Panc1 (cell line): Measurements from ENCODE around the gene KATNAL1. TPM values are rescaled to one million over a fixed set of nuclear protein-coding genes. Genes with fewer than 3 reads are reported as not detected.

Experiments used
- ATAC-seq: fragments of 200-7000 bp; cut with Tn5 transposase; 2 replicates; pipeline ENCODE4 v1.9.1; 2020; ENCODE audit warnings: mild to moderate bottlenecking, moderate library complexity
- BruUV-seq: library from RNA; stranded (reverse); fragments of 400-500 nt; replicated peaks from 2 replicates; lab custom pipeline; 2021; lab: Mats Ljungman, UMichigan
- CTCF ChIA-PET: fragments of 300-600 bp; sonication (Branson Sonifier 250); formaldehyde crosslinking; loops from one replicate; lab custom pipeline; 2022; ENCODE audit warnings: antibody characterized with exemption; lab: Charles Lee
- POLR2A ChIA-PET: fragments of 300-600 bp; sonication (Branson Sonifier 250); formaldehyde crosslinking; loops from one replicate; lab custom pipeline; 2022; ENCODE audit warnings: antibody characterized with exemption; lab: Charles Lee
- DNase-seq: peaks from one replicate; pipeline ENCODE4 v3.0.0-alpha.2; 2010; ENCODE audit warnings: low read depth, low spot score
- H3K27ac ChIP-seq: 2 replicates; pipeline ENCODE4 v1.5.1; 2011; ENCODE audit warnings: mild to moderate bottlenecking, low read length, inconsistent platforms
- H3K27me3 ChIP-seq: fragments of 200-500 bp; sonication (Bioruptor generic); 2 replicates; pipeline ENCODE4 v1.6.0; 2014; ENCODE audit warnings: low read length, inconsistent platforms; ENCODE audit not compliant: control insufficient read depth, insufficient read depth
- H3K36me3 ChIP-seq: fragments of 200-500 bp; sonication (Bioruptor generic); 2 replicates; pipeline ENCODE4 v1.5.1; 2014; ENCODE audit warnings: inconsistent platforms, mild to moderate bottlenecking, low read length, moderate library complexity; ENCODE audit not compliant: control insufficient read depth, insufficient read depth
- H3K4me1 ChIP-seq: 2 replicates; pipeline ENCODE4 v1.5.1; 2011; ENCODE audit warnings: inconsistent platforms, mild to moderate bottlenecking, low read length, moderate library complexity; ENCODE audit not compliant: control insufficient read depth, insufficient read depth
- H3K4me3 ChIP-seq, 2 experiments: 2 replicates each; pipeline ENCODE4 v1.5.1; 2011 to 2012; ENCODE audit warnings: low read depth in 2 of 2, low read length in 2 of 2, mild to moderate bottlenecking in 2 of 2, inconsistent platforms in 1 of 2, moderate library complexity in 1 of 2
- H3K9me3 ChIP-seq: fragments of 200-500 bp; sonication (Bioruptor generic); 2 replicates; pipeline ENCODE4 v1.5.1; 2014; ENCODE audit warnings: low read depth, mild to moderate bottlenecking, inconsistent platforms, low read length, moderate library complexity; ENCODE audit not compliant: control insufficient read depth, insufficient read depth
- POLR2AphosphoS5 ChIP-seq: IDR thresholded peaks from 2 replicates; pipeline ENCODE4 v1.6.1; 2012; ENCODE audit warnings: mild to moderate bottlenecking, low read depth, low read length, moderate library complexity
- REST ChIP-seq, 2 experiments: IDR thresholded peaks; 2 replicates each; pipeline ENCODE4 v1.6.1; 2011 to 2012; ENCODE audit warnings: low read depth in 2 of 2, control low read depth in 1 of 2, low read length in 1 of 2, mild to moderate bottlenecking in 1 of 2, moderate library complexity in 1 of 2; ENCODE audit not compliant: insufficient read depth in 1 of 2
- SIN3A ChIP-seq: IDR thresholded peaks from 2 replicates; pipeline ENCODE4 v1.6.1; 2012; ENCODE audit warnings: low read depth, mild to moderate bottlenecking, low read length, moderate library complexity, borderline replicate concordance; ENCODE audit not compliant: insufficient read depth
- TCF7L2 ChIP-seq: IDR thresholded peaks from 2 replicates; pipeline ENCODE4 v1.6.1; 2011; ENCODE audit warnings: mild to moderate bottlenecking, low read depth, low read length, inconsistent platforms
- in situ Hi-C: cut with HindIII; loops from 2 replicates; pipeline ENCODE4 v1.10.0; 2016; ENCODE audit warnings: low sequenced_read_pairs, low pct_unique_long_range_greater_than_20kb
- intact Hi-C: fragments of 100-400 bp; cut with micrococcal nuclease; formaldehyde crosslinking; loops from one replicate; pipeline ENCODE4 v1.10.0; 2022; ENCODE audit not compliant: unreplicated experiment
- total RNA-seq: library from RNA; stranded (reverse); gene quantifications from one replicate; pipeline ENCODE4 v1.2.1, GENCODE V29; 2021; ENCODE audit not compliant: unreplicated experiment
- TF ChIP-seq, protein P1 (sequence below): fragments of 450-650 bp; IDR thresholded peaks from 2 replicates; pipeline ENCODE4 v1.5.1; 2017; ENCODE audit warnings: mild to moderate bottlenecking

The KATNAL1 gene
- total RNA-seq, 1 experiment from 2014 or later: 34.3 TPM

DNA sequence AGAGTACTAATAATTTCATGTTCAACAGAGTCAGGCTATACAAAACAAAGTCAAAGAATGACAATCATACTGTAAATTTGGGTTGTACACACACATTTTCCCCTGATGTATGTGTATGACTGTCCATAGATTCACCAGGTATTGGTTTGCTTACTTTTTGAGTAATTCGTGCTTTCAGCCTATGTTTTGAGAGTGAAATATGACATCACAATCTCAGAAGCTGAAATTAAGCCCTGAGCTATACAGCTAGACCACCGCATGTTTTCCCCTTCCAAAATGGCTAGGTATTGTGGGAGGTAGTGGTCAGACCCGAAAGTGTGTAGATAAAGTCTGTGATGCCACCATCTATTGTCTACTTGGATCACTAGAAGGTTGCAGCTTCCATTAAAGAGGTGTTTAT is 102.8 kb downstream of the KATNAL1 start:
- no peak overlapping the region for H3K27ac ChIP-seq
- TF ChIP-seq SIN3A: no peak
- no peak for TF ChIP-seq POLR2AphosphoS5
- no peak for TF ChIP-seq TCF7L2
- no peak for TF ChIP-seq REST (IDR thresholded peaks at IDR 0.05; ENCODE audit: insufficient read depth in 1 of 2, low read depth in 2 of 2, low read length in 1 of 2)
- TF ChIP-seq, protein P1, sequence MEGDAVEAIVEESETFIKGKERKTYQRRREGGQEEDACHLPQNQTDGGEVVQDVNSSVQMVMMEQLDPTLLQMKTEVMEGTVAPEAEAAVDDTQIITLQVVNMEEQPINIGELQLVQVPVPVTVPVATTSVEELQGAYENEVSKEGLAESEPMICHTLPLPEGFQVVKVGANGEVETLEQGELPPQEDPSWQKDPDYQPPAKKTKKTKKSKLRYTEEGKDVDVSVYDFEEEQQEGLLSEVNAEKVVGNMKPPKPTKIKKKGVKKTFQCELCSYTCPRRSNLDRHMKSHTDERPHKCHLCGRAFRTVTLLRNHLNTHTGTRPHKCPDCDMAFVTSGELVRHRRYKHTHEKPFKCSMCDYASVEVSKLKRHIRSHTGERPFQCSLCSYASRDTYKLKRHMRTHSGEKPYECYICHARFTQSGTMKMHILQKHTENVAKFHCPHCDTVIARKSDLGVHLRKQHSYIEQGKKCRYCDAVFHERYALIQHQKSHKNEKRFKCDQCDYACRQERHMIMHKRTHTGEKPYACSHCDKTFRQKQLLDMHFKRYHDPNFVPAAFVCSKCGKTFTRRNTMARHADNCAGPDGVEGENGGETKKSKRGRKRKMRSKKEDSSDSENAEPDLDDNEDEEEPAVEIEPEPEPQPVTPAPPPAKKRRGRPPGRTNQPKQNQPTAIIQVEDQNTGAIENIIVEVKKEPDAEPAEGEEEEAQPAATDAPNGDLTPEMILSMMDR: no peak
- H3K4me3 ChIP-seq: no peak overlapping the region
- ChIA-PET POLR2A (interaction anchor here (0.6 kb wide), 1 partner anchor 217 kb away, joined by 4 read pairs; no protein-coding TSS in a partner anchor), CTCF (no interaction called here)
- no peaks in the 10 kb centered on the region for H3K9me3 ChIP-seq
- ATAC-seq: no peak
- no peak for DNase-seq
- no peaks in the 10 kb centered on the region; the same call in 1 of the 2 replicates for H3K36me3 ChIP-seq
- intact Hi-C loops: no loop called here
- no peaks in the 10 kb centered on the region for H3K27me3 ChIP-seq
- no TSS peak for BruUV-seq
- no peaks in the 10 kb centered on the region for H3K4me1 ChIP-seq
- in situ Hi-C loops: no loop called here

DNA sequence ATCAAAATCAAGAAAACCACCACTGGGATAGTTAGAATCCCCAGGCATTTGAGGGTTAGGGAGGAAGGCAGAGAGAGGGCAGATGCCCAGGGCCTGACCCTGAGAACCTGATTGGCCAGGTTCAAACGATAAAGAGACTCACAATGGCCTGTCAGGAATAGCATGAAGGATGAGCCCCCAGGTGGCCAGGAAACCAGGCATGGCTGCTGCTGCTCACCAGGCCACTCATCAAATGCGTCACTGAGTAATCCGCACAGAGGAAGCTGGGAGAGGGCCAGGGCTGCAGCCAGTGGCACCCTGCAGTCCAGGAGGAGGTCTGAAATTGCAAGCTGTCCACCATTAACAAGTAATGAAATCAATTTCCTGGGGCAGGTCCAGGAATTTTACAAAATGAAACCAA is 111.3 kb downstream of the KATNAL1 start:
- H3K4me1 ChIP-seq: no peaks in the 10 kb centered on the region
- no peaks in the 10 kb centered on the region for H3K27me3 ChIP-seq
- ChIA-PET POLR2A (no interaction called here), CTCF (no interaction called here)
- no peak for DNase-seq
- intact Hi-C loops (no loop called here), in situ Hi-C loops (no loop called here)
- no TSS peak for BruUV-seq
- TF ChIP-seq, protein P1: no peak
- no peak for TF ChIP-seq SIN3A
- no peak for TF ChIP-seq POLR2AphosphoS5
- TF ChIP-seq REST (IDR thresholded peaks at IDR 0.05; ENCODE audit: insufficient read depth in 1 of 2, low read depth in 2 of 2, low read length in 1 of 2): no peak
- TF ChIP-seq TCF7L2: no peak
- H3K36me3 ChIP-seq: no peaks in the 10 kb centered on the region
- H3K27ac ChIP-seq: no peak overlapping the region
- no peak for ATAC-seq
- H3K4me3 ChIP-seq: no peak overlapping the region
- H3K9me3 ChIP-seq: no peaks in the 10 kb centered on the region
